GM12801 (cell line): ENCODE measurements around the gene PCDHA12.

Experiments used
- CTCF ChIP-seq: IDR thresholded peaks from one replicate; pipeline ENCODE4 v1.5.1; 2011; ENCODE audit warnings: control low read depth; ENCODE audit not compliant: insufficient read length; ENCODE audit errors: extremely low read depth

PCDHA12 gene

GRCh38 chr5:140868721-140869554, 6.2 kb upstream of the PCDHA12 start, which contains the start of gene PCDHA11:
TSS of gene PCDHA11 (plus strand) at chr5:140868957. CDS start at chr5:140869104, 147 bp downstream.
- TF ChIP-seq CTCF = no peak

- TF ChIP-seq CTCF = no peak
Observed at GRCh38 chr5:140869555-140869886, 5.6 kb upstream of the PCDHA12 start.

GRCh38 chr5:140870221-140871201, 4.6 kb upstream of the PCDHA12 start:
- TF ChIP-seq CTCF = no peak

- no peak for TF ChIP-seq CTCF
Observed at GRCh38 chr5:140877262-140877581, 2.1 kb downstream of the PCDHA12 start.

GRCh38 chr5:140881889-140882590, 6.9 kb downstream of the PCDHA12 start, which contains the start of gene PCDHA13:
TSS of gene PCDHA13 (plus strand) at chr5:140882124. CDS start at chr5:140882269, 145 bp downstream.
- TF ChIP-seq CTCF = no peak

- no peak for TF ChIP-seq CTCF
Observed at GRCh38 chr5:140882591-140882899, 7.4 kb downstream of the PCDHA12 start.

GRCh38 chr5:140883373-140883772, 8.3 kb downstream of the PCDHA12 start:
- no peak for TF ChIP-seq CTCF
